DMS153 treated with DMSO at 0.1 percent for 48 hours (cell line): Measurements from ENCODE around the gene MIPOL1.

Experiments used
- DNase-seq: peaks from one replicate; lab custom pipeline; 2025; ENCODE audit not compliant: unreplicated experiment; lab: John Stamatoyannopoulos, UW

MIPOL1 gene

DNA sequence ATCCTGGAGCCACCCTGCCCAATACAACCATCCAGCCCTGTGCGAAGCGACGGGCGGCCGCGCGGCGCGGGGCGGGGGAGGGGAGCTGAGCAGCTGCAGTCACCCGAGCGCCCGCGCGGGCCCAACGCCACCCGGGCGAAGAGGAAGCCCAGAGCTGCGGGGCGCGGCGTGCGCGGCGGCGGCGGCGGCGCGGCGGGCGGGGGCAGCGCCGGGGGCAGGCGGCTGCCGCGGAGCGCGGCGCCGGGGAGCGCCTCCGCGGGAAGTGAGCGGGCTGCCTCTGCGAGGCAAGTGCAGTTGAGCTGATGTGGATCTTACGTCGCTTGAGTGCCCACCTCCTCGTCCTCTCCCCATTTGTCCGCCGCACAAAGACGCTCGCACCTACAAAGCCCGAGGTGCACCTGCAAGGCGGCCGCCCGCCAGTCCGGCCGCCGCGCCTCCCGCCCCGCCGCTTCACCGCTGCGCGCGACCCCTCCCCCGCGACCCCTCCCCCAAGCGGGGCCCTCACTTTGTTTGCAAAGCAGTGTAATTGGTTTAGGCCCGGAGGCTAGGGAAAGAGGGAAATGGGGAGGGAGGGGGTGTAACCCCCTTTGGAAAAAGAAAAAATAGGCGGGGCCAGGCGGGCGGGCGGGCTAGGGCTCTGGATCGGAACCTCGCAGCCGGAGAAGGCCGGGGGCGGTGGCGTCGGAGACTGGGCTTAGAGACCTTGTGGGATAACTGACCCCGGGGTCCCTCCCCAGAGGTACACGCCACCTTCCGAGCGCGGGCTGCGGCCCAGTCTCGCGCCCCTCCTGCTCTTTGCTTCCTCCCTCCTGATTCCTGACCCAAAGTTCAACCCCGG lies 397.5 kb downstream of the MIPOL1 start, which contains the start of the genes FOXA1 and TTC6:
FOXA1 (minus strand) TSS at position 279 of the 838 bp plus-strand sequence; CDS start at position 2, 277 bp downstream.
TTC6 (plus strand) TSS at position 659 of the 838 bp plus-strand sequence. CDS start 26,436 bp downstream, outside the sequence.
- peak; percentile 81 for DNase-seq

DNA sequence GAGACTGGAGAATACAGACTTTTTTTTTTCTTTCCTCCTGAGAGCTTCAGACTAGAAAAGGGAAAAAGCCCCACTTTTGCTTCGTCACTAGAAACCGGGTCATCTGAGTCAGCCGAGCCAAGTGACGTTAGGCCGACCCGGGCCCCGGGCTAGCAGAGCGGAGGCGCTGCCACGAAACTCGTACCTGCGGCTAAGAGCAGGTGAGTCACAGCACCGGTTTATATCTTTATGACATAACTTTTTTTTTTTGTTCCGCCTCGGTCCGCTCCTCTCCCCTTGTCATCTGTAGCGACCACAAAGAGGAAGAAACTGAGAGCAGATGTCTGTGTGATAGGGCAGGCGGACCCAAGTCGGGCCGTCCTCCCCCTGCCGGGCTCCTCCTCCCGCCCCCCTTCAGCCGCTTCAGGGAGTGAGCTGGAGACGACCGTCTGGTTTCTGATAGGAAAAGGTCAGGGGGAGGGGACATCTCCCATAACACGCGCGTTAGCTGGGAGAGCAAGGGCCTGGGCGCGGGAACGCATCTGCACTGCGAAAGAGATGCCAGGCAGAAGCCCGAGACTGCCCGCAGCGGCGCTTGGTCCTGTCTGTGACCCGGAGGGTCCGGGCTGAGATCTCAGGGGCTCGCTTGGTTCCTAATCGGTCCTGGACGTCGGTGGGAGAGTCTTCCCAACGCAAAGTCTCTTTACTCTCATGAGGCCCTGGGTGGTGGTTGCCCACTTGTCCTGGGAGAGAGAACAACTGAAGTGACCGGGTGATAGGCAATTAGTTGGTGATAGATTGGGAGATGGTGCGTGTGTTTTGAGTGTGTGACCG lies 398.3 kb downstream of the MIPOL1 start:
- peak; percentile 92 for DNase-seq

DNA sequence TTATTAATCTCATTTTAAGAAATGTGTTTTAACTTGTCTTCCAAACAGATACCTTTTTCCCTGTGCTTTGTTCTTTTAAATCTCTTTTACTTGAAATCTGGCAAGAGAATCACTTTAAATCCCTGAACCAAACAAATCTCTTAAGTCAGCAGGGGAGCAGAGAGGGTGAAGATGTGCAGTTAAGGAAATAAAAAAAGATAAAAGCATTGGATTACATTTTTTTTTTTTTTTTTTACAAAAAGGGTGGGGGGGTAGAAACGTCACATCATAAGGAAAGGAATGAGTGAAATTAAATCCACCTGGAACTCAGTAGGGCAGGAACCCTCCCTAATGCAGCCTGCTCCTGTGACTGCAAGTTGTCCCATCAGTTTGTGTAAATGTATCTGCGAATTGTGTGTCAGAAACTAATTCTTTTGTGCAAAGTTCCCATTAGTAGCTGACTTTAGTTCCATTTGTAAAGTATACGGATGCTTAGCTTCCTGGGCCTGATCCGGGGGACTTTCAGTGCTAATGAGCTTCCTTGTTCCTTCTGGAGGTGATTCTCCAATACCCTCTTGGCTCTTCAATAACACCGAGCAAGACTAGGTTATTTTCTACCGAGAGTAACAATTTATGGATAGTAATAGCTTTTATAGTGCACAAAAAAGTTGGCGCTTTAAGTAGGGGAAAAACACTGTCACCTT lies 399.2 kb downstream of the MIPOL1 start:
- no peak for DNase-seq

GRCh38 chr14:37597538-37597913 lies 399.8 kb downstream of the MIPOL1 start:
- peak; percentile 78 for DNase-seq

DNA sequence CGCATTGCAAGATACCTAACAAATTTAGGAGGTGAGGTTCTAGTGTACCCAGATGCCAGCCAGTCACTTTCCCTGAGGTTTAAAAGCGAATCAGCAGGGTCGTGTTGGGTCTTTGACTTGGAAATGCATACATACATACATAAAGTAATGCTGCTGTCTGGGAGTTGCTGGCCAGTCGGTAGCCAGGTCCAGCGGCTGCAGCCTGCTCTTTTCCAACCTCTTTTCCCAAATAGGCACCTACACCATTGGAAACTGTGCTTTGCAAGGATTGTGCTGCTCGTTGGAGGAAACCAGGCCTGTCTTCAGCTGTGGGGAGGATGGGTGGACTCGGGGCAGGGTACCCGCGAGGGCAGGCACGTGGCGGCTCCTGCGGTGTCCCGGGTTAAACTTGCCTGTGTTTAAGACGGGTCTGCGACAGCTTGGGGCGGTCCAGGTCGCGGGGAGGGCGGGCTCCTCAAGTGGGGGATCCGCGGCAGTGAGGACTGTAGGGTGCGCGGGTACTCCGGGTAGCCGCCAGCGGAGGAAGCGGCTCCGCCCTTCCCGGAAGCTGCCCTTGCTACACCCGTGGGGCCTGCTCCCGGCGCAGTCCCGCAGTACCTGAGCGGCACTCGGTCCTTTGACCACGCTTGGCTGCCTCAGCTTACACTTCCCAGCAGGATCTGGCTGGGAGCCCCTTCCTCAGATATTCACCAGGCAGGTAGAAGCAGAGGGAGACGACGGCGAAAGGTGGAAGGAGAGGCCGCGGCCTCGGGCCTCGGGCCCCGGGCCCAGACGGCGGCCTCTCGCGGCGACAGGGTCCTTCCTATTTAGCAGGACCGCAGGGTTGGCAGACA lies 400.4 kb downstream of the MIPOL1 start:
- peak; percentile 31 for DNase-seq

GRCh38 chr14:37598747-37599506 lies 401.2 kb downstream of the MIPOL1 start:
- DNase-seq = no peak

DNA sequence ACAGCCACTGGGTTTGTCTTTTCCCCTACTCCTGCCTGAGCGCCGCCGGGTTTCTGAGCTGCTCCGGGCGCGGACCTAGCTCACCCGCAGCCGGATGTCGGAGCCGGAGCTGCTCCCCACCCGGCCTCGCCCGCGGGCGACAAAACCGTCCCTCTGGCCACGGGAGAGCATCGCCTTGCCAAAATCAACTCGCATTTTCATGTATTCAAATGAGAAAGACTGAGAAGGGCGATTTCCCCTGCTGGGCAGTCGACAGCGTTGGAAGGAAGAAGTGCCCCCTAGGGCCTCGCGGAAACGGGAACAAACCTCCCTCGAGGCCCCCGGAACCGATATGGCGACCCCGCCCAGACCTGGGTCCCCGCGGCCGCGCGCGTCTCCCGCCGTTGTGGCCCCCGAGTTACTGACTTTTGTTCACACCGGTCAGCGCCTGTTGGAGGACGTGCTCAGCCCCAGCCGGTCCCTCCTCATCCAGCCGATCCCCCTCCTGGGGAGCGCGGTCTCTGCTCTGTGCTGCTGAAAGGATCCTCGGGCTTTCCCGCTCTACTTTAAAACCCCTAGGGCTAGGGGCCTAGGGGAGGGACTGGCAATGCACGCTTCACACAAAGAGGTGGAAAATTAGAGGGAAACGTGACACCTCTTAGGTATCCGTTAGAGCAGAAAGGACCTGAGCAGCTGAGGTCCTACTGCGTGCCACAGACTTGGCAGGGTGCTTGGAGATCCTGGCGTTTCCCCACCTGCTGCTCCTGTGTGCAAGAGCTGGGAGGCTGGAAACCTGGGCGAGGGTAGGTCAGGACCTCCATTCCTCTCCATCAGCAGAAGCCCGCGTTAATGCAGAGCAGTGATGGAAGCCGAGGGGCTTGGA lies 402.0 kb downstream of the MIPOL1 start:
- peak; percentile 52 for DNase-seq

DNA sequence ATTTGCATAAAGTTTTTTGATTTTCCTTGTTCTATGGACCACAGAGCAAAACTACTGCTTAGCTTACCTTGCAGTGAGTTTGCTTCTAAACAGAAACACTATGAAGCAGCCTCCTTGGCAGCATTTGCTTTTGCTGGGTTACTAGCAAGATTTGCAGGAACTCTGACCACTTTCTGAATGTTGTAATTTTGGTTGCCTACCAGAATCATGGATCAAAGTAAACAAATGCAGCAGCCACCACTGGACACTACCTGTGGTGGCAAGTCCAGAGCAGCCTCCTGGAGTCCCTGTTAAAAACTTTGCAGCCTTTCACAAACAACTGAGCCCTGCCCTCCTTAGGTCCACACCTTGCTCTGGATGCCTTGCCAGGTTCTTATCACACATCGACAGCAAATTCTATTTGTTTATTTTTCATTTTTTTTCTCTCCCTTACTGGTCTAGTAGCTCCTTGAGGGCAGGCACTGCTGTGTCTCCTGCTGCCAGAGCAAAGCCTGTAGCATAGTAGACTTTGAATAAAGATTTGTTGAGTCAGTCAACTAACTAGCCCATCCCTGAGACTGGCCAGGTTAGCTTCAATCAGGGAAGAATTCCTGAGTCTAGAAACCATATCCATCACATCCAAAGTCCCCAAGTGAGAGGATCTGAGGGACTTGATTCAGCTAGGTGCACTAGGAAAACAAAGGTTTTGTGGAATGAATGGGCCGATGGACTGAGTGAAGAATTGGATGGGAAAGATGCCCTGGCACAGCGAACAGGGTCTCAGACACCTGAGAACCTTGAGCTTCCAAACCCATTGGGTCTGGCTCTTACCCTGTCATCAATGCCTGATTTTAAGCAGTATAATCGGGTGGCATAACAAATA lies 403.4 kb downstream of the MIPOL1 start:
- no peak for DNase-seq

GRCh38 chr14:37601865-37602264 lies 404.1 kb downstream of the MIPOL1 start:
- DNase-seq = no peak
